ENCODE measurements around the gene KLHL6. TPM values are rescaled to one million over a fixed set of nuclear protein-coding genes. Genes with fewer than 3 reads are reported as not detected.

The KLHL6 gene
- polyA plus RNA-seq, 1 of the 3 experiments (the other 2 are of a cell fraction): not detected

GRCh38 chr3:183498634-183499033 lies 56.9 kb downstream of the KLHL6 start:
- TF ChIP-seq YY1 (IDR thresholded peaks at IDR 0.05; ENCODE audit: low read depth) (no peak), REST (IDR thresholded peaks at IDR 0.05; ENCODE audit: low read depth, low read length) (no peak), NRF1 (IDR thresholded peaks at IDR 0.05; ENCODE audit: low read depth, low read length) (no peak), RXRA (IDR thresholded peaks at IDR 0.05; ENCODE audit: borderline replicate concordance, low read depth) (no peak), GABPA (IDR thresholded peaks at IDR 0.05; ENCODE audit: low read depth) (no peak), TEAD4 (IDR thresholded peaks at IDR 0.05; ENCODE audit: borderline replicate concordance, insufficient read depth) (no peak), FOSL2 (IDR thresholded peaks at IDR 0.05; ENCODE audit: borderline replicate concordance, low read depth) (no peak), RCOR1 (IDR thresholded peaks at IDR 0.05; ENCODE audit: low read length) (no peak), TCF12 (IDR thresholded peaks at IDR 0.05) (no peak), MXI1 (IDR thresholded peaks at IDR 0.05; ENCODE audit: low read depth, low read length) (no peak), CHD2 (IDR thresholded peaks at IDR 0.05; ENCODE audit: low read length, partially characterized antibody) (no peak), FOXM1 (IDR thresholded peaks at IDR 0.05; ENCODE audit: low read depth) (no peak)
- TF ChIP-seq, protein P1, sequence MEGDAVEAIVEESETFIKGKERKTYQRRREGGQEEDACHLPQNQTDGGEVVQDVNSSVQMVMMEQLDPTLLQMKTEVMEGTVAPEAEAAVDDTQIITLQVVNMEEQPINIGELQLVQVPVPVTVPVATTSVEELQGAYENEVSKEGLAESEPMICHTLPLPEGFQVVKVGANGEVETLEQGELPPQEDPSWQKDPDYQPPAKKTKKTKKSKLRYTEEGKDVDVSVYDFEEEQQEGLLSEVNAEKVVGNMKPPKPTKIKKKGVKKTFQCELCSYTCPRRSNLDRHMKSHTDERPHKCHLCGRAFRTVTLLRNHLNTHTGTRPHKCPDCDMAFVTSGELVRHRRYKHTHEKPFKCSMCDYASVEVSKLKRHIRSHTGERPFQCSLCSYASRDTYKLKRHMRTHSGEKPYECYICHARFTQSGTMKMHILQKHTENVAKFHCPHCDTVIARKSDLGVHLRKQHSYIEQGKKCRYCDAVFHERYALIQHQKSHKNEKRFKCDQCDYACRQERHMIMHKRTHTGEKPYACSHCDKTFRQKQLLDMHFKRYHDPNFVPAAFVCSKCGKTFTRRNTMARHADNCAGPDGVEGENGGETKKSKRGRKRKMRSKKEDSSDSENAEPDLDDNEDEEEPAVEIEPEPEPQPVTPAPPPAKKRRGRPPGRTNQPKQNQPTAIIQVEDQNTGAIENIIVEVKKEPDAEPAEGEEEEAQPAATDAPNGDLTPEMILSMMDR (IDR thresholded peaks at IDR 0.05): no peak
- TF ChIP-seq, protein P2, sequence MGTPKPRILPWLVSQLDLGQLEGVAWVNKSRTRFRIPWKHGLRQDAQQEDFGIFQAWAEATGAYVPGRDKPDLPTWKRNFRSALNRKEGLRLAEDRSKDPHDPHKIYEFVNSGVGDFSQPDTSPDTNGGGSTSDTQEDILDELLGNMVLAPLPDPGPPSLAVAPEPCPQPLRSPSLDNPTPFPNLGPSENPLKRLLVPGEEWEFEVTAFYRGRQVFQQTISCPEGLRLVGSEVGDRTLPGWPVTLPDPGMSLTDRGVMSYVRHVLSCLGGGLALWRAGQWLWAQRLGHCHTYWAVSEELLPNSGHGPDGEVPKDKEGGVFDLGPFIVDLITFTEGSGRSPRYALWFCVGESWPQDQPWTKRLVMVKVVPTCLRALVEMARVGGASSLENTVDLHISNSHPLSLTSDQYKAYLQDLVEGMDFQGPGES (IDR thresholded peaks at IDR 0.05; ENCODE audit: low read depth, low read length): no peak
- ChIA-PET CTCF (interaction anchor here (1.0 kb wide), 1 partner anchor 19 kb away, joined by 4 read pairs; no protein-coding TSS in a partner anchor), POLR2A (no interaction called here)
- DNase-seq: no peak
- Histone ChIP-seq H3F3A (replicated peaks; ENCODE audit: insufficient read depth) (no peaks in the 10 kb centered on the region), H3K4me2 (no peak overlapping the region), H4K20me1 (ENCODE audit: insufficient read depth) (no peaks in the 10 kb centered on the region), H3K4me1 (ENCODE audit: control insufficient read depth in 1 of 2, insufficient read depth in 2 of 2, low read depth in 1 of 2, low read length in 1 of 2) (no peaks in the 10 kb centered on the region), H3K4me3 (ENCODE audit: low read depth in 2 of 2, low read length in 1 of 2) (no peak overlapping the region), H3K9ac (no peak overlapping the region), H2AFZ (ENCODE audit: low read depth) (no peak overlapping the region), H3K36me3 (replicated peaks in 1 of 2; ENCODE audit: control insufficient read depth in 1 of 2, insufficient read depth in 2 of 2, low read length in 1 of 2) (no peaks in the 10 kb centered on the region), H3K27ac (ENCODE audit: low read depth in 2 of 2, low read length in 1 of 2) (no peak overlapping the region), H3K9me2 (no peaks in the 10 kb centered on the region), H3K79me2 (ENCODE audit: insufficient read depth) (no peaks in the 10 kb centered on the region), H3K9me3 (no peaks in the 10 kb centered on the region; the same call in 1 of the 2 replicates), H3K27me3 (ENCODE audit: insufficient read depth) (no peaks in the 10 kb centered on the region; the same call in none of the 2 replicates)
- 66% methylated on average over 6 of the region's 6 CpGs for WGBS (ENCODE audit: low lambda C conversion rate)

Measured in SK-N-SH (cell line).